Uterus (tissue), 4 donors: ENCODE data around the gene ANKRD33B. TPM values are rescaled to one million over a fixed set of nuclear protein-coding genes. Genes with fewer than 3 reads are reported as not detected.

Experiments used
- DNase-seq, 2 donors: peaks; one replicate each; pipeline ENCODE4 v3.0.0-alpha.2; 2019 to 2020
- H3K27ac ChIP-seq, 2 donors: fragments of 200-600 bp; sonication (generic); 1 replicate in 1 of 2; 2 replicates in 1 of 2; pipeline ENCODE4 v1.5.1; 2016 to 2018
- H3K27me3 ChIP-seq, 2 donors: fragments of 200-600 bp; sonication (generic); one replicate each; pipeline ENCODE4 v1.5.1; 2018 to 2019; ENCODE audit warnings: control low read depth in 1 of 2
- H3K36me3 ChIP-seq, 2 donors: fragments of 200-600 bp; sonication (generic); one replicate each; pipeline ENCODE4 v1.5.1; 2019; ENCODE audit warnings: control low read depth in 1 of 2
- H3K4me1 ChIP-seq, 2 donors: fragments of 200-600 bp; sonication (generic); one replicate each; pipeline ENCODE4 v1.5.1; 2018 to 2019; ENCODE audit warnings: control low read depth in 1 of 2
- H3K4me3 ChIP-seq, 2 donors: fragments of 200-600 bp; sonication (generic); 1 replicate in 1 of 2; 2 replicates in 1 of 2; pipeline ENCODE4 v1.5.1; 2018 to 2019; ENCODE audit warnings: mild to moderate bottlenecking in 1 of 2
- H3K9me3 ChIP-seq, 2 donors: fragments of 200-600 bp; sonication (generic); one replicate each; pipeline ENCODE4 v1.5.1; 2019; ENCODE audit warnings: control low read depth in 1 of 2
- CTCF ChIP-seq, 4 experiments: fragments of 200-600 bp in 2 of 4; fragments of 450-650 bp in 2 of 4; sonication (generic) in 2 of 4; IDR thresholded peaks; one replicate each; pipeline ENCODE4 v1.5.1; 2016 to 2019; ENCODE audit warnings: antibody characterized with exemption in 4 of 4, mild to moderate bottlenecking in 2 of 4, moderate library complexity in 1 of 4
- POLR2A ChIP-seq, 2 donors: fragments of 450-650 bp; IDR thresholded peaks; one replicate each; pipeline ENCODE4 v1.6.1; 2016; ENCODE audit warnings: antibody characterized with exemption in 2 of 2, mild to moderate bottlenecking in 1 of 2, moderate library complexity in 1 of 2
- intact Hi-C: fragments of 100-400 bp; cut with DNase I; formaldehyde crosslinking; loops from one replicate; pipeline ENCODE4 v1.15.1; 2023; ENCODE audit warnings: low total_unique reads
- total RNA-seq, 4 donors: library from RNA; depleted of rRNA in 3 of 4; stranded (reverse); fragments of >200 nt in 3 of 4; gene quantifications; one replicate each; pipeline versions ENCODE4 v1.1.0 to v1.2.4, GENCODE V29; 2014 to 2023
- donor health status: DM: yes; HTN: yes; CAD: no.

The ANKRD33B gene
- total RNA-seq, 4 donors from 2014 or later: 2.1 to 24.1 (median 7.6) TPM

GRCh38 chr5:10617103-10617502 lies 53.2 kb downstream of the ANKRD33B start:
- Histone ChIP-seq H3K4me1 (no peaks in the 10 kb centered on the region), H3K27me3 (no peaks in the 10 kb centered on the region), H3K27ac (no peak overlapping the region), H3K4me3 (no peak overlapping the region), H3K9me3 (no peaks in the 10 kb centered on the region), H3K36me3 (no peaks in the 10 kb centered on the region)
- DNase-seq: no peak
- intact Hi-C loops: no loop called here
- TF ChIP-seq CTCF (IDR thresholded peaks at IDR 0.05) (no peak), POLR2A (IDR thresholded peaks at IDR 0.05) (no peak)

- DNase-seq: no peak
- no peaks in the 10 kb centered on the region for H3K4me1 ChIP-seq
- H3K4me3 ChIP-seq: no peak overlapping the region
- no peak overlapping the region for H3K27ac ChIP-seq
- no peaks in the 10 kb centered on the region for H3K9me3 ChIP-seq
- H3K36me3 ChIP-seq: no peaks in the 10 kb centered on the region
- intact Hi-C loops: no loop called here
- TF ChIP-seq POLR2A (IDR thresholded peaks at IDR 0.05) (no peak), CTCF (IDR thresholded peaks at IDR 0.05) (no peak)
- no peaks in the 10 kb centered on the region for H3K27me3 ChIP-seq
These were observed 54.4 kb downstream of the ANKRD33B start for GRCh38 chr5:10618311-10618710.

- Histone ChIP-seq H3K4me1 (no peaks in the 10 kb centered on the region), H3K9me3 (no peaks in the 10 kb centered on the region), H3K4me3 (no peak overlapping the region), H3K36me3 (no peaks in the 10 kb centered on the region), H3K27ac (no peak overlapping the region), H3K27me3 (no peaks in the 10 kb centered on the region)
- no peak for DNase-seq
- TF ChIP-seq CTCF (IDR thresholded peaks at IDR 0.05) (no peak), POLR2A (IDR thresholded peaks at IDR 0.05) (no peak)
- intact Hi-C loops: no loop called here
These were observed 55.8 kb downstream of the ANKRD33B start for GRCh38 chr5:10619649-10620048.

- TF ChIP-seq CTCF (IDR thresholded peaks at IDR 0.05) (no peak), POLR2A (IDR thresholded peaks at IDR 0.05) (no peak)
- intact Hi-C loops: no loop called here
- no peak for DNase-seq
- Histone ChIP-seq H3K9me3 (no peaks in the 10 kb centered on the region), H3K4me3 (no peak overlapping the region), H3K36me3 (no peaks in the 10 kb centered on the region), H3K4me1 (no peaks in the 10 kb centered on the region), H3K27me3 (no peaks in the 10 kb centered on the region), H3K27ac (no peak overlapping the region)
These were observed 56.5 kb downstream of the ANKRD33B start for GRCh38 chr5:10620346-10620745.

DNA sequence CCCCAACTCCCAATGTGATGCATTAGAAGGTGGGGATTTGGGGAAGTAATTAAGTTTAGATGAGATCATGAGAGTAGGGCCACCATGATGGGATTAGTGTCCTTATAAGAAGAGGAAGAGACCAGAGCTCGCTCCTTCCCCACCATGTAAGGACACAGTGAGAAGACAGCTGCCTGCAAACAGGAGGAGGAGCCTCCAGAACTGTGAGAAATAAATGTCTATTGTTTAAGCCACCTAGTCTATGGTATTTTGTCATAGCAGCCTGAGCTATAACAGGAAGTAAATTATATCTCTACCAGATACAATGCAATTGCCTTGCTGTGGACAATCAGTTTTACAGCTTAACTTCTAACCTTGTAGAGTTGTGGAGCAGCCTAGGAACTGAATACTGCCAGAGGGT lies 58.0 kb downstream of the ANKRD33B start:
- H3K4me3 ChIP-seq: no peak overlapping the region
- peaks cover 3% of the 10 kb centered on the region in 2 donors for H3K4me1 ChIP-seq
- no peaks in the 10 kb centered on the region for H3K9me3 ChIP-seq
- intact Hi-C loops: no loop called here
- no peaks in the 10 kb centered on the region for H3K27me3 ChIP-seq
- no peaks in the 10 kb centered on the region for H3K36me3 ChIP-seq
- TF ChIP-seq POLR2A (IDR thresholded peaks at IDR 0.05): no peak
- no peak for TF ChIP-seq CTCF (IDR thresholded peaks at IDR 0.05)
- no peak overlapping the region for H3K27ac ChIP-seq
- no peak for DNase-seq
